Breast epithelium (tissue), 4 donors: Measurements from ENCODE around the gene ZNF778. TPM values are rescaled to one million over a fixed set of nuclear protein-coding genes. Genes with fewer than 3 reads are reported as not detected.
"Not testable (repeated sequence)": the region's sequence is repeated elsewhere in the genome, so short reads cannot be mapped to it uniquely, and the experiment has no call there.

Experiments
- DNase-seq, 2 donors: peaks; one replicate each; pipeline ENCODE4 v3.0.0-alpha.2; 2019; ENCODE audit warnings: low spot score in 2 of 2
- H3K27ac ChIP-seq, 2 donors: fragments of 200-600 bp; sonication (generic) in 1 of 2; one replicate each; pipeline ENCODE4 v1.5.1; 2016 to 2019; ENCODE audit warnings: mild to moderate bottlenecking in 1 of 2
- H3K27me3 ChIP-seq, 2 donors: fragments of 200-600 bp; sonication (generic) in 1 of 2; one replicate each; pipeline versions ENCODE4 v1.5.1 to v1.6.0; 2017 to 2019; ENCODE audit warnings: control low read depth in 1 of 2, mild to moderate bottlenecking in 1 of 2
- H3K36me3 ChIP-seq: fragments of 200-600 bp; one replicate; pipeline ENCODE4 v1.5.1; 2019
- H3K4me1 ChIP-seq, 2 donors: fragments of 200-600 bp; sonication (generic); one replicate each; pipeline ENCODE4 v1.5.1; 2016 to 2019; ENCODE audit warnings: control low read depth in 1 of 2
- H3K4me3 ChIP-seq, 3 donors: fragments of 200-600 bp; sonication (generic); 1 replicate in 2 of 3; 2 replicates in 1 of 3; pipeline ENCODE4 v1.5.1; 2016 to 2019; ENCODE audit warnings: mild to moderate bottlenecking in 3 of 3, moderate library complexity in 2 of 3
- H3K9me3 ChIP-seq, 2 donors: fragments of 200-600 bp; sonication (generic) in 1 of 2; one replicate each; pipeline ENCODE4 v1.5.1; 2016 to 2019; ENCODE audit warnings: control low read depth in 1 of 2
- CTCF ChIP-seq, 3 donors: fragments of 450-650 bp; IDR thresholded peaks; one replicate each; pipeline ENCODE4 v1.5.1; 2016 to 2017; ENCODE audit warnings: antibody characterized with exemption in 3 of 3, mild to moderate bottlenecking in 3 of 3, moderate library complexity in 3 of 3
- POLR2A ChIP-seq: fragments of 450-650 bp; IDR thresholded peaks from one replicate; pipeline ENCODE4 v1.6.1; 2016; ENCODE audit warnings: antibody characterized with exemption, mild to moderate bottlenecking, moderate library complexity
- POLR2AphosphoS5 ChIP-seq, 3 donors: sonication (generic); formaldehyde crosslinking; IDR thresholded peaks; one replicate each; pipeline ENCODE4 v1.6.1; 2017; ENCODE audit warnings: antibody characterized with exemption in 3 of 3
- intact Hi-C: fragments of 100-400 bp; cut with DNase I; formaldehyde crosslinking; loops from one replicate; pipeline ENCODE4 v1.15.1; 2023; ENCODE audit warnings: low total_unique reads
- total RNA-seq, 3 donors: library from RNA; depleted of rRNA; stranded (reverse); fragments of >200 nt; gene quantifications; one replicate each; pipeline ENCODE4 v1.1.0, GENCODE V29; 2016

ZNF778 gene
- total RNA-seq, 3 donors from 2014 or later: 10.1 to 20.9 (median 12.5) TPM

GRCh38 chr16:89253548-89254287 is 36.2 kb downstream of the ZNF778 start:
- Histone ChIP-seq H3K27ac (no peak overlapping the region), H3K4me1 (peaks cover 0 to 12% of the 10 kb centered on the region in 2 donors), H3K27me3 (peaks cover 0 to 10% of the 10 kb centered on the region in 2 donors), H3K4me3 (no peak overlapping the region), H3K36me3 (no peaks in the 10 kb centered on the region), H3K9me3 (peaks cover 0 to 4% of the 10 kb centered on the region in 2 donors)
- no peak for DNase-seq
- intact Hi-C loops: no loop called here
- TF ChIP-seq CTCF (IDR thresholded peaks at IDR 0.05) (no peak), POLR2A (no peak), POLR2AphosphoS5 (IDR thresholded peaks at IDR 0.05) (no peak)

- no peak for DNase-seq
- peak overlapping the region in 1 of 2 donors; percentile 44 for H3K27ac ChIP-seq
- H3K4me3 ChIP-seq: peak overlapping the region; percentile 36 to 72 (median 52)
- TF ChIP-seq POLR2A (no peak), CTCF (IDR thresholded peaks at IDR 0.05) (no peak), POLR2AphosphoS5 (IDR thresholded peaks at IDR 0.05) (no peak)
- intact Hi-C loops: no loop called here
- peaks cover 0 to 12% of the 10 kb centered on the region in 2 donors for H3K4me1 ChIP-seq
- H3K36me3 ChIP-seq: no peaks in the 10 kb centered on the region
- no peaks in the 10 kb centered on the region for H3K9me3 ChIP-seq
- H3K27me3 ChIP-seq: peaks cover 0 to 10% of the 10 kb centered on the region in 2 donors
Observed at GRCh38 chr16:89256651-89257254, 39.2 kb downstream of the ZNF778 start.

- Histone ChIP-seq H3K27me3 (peaks cover 0 to 10% of the 10 kb centered on the region in 2 donors), H3K36me3 (no peaks in the 10 kb centered on the region), H3K9me3 (peaks cover 2 to 4% of the 10 kb centered on the region in 2 donors), H3K27ac (peak overlapping the region in 1 of 2 donors; percentile 44), H3K4me3 (peak overlapping the region; percentile 36 to 72 (median 52)), H3K4me1 (peaks cover 0 to 12% of the 10 kb centered on the region in 2 donors)
- intact Hi-C loops: no loop called here
- TF ChIP-seq POLR2AphosphoS5 (IDR thresholded peaks at IDR 0.05) (no peak), POLR2A (no peak), CTCF (IDR thresholded peaks at IDR 0.05) (no peak)
- no peak for DNase-seq
Observed at GRCh38 chr16:89257281-89257731, 39.8 kb downstream of the ZNF778 start.

GRCh38 chr16:89257757-89258465 is 40.4 kb downstream of the ZNF778 start:
- intact Hi-C loops: no loop called here
- no peak for DNase-seq

GRCh38 chr16:89259901-89260300 is 42.4 kb downstream of the ZNF778 start:
- H3K4me3 ChIP-seq, intact Hi-C loops, DNase-seq, H3K36me3 ChIP-seq, H3K27ac ChIP-seq: not testable (repeated sequence)
- peaks cover 0 to 10% of the 10 kb centered on the region in 2 donors for H3K27me3 ChIP-seq
- H3K9me3 ChIP-seq: peaks cover 9 to 13% of the 10 kb centered on the region in 2 donors
- H3K4me1 ChIP-seq: peaks cover 0 to 12% of the 10 kb centered on the region in 2 donors

More at GRCh38 chr16:89257757-89258465, 40.4 kb downstream of the ZNF778 start:
- Histone ChIP-seq H3K4me3 (peak overlapping the region; percentile 36 to 72 (median 52)), H3K36me3 (no peaks in the 10 kb centered on the region), H3K27ac (no peak overlapping the region), H3K27me3 (peaks cover 0 to 10% of the 10 kb centered on the region in 2 donors), H3K9me3 (peaks cover 8 to 10% of the 10 kb centered on the region in 2 donors), H3K4me1 (peaks cover 0 to 12% of the 10 kb centered on the region in 2 donors)
- TF ChIP-seq CTCF (IDR thresholded peaks at IDR 0.05) (no peak), POLR2A (no peak), POLR2AphosphoS5 (IDR thresholded peaks at IDR 0.05) (no peak)
